SK-N-SH (cell line): ENCODE results near the gene ZDHHC7. TPM values are rescaled to one million over a fixed set of nuclear protein-coding genes. Genes with fewer than 3 reads are reported as not detected.

Experiments
- CHD2 ChIP-seq: fragments of 150-350 bp; IDR thresholded peaks from 2 replicates; pipeline ENCODE4 v1.6.1; 2018; ENCODE audit warnings: low read length; ENCODE audit not compliant: partially characterized antibody
- ELF1 ChIP-seq: IDR thresholded peaks from 2 replicates; pipeline ENCODE4 v1.4.0; 2012
- EP300 ChIP-seq, 2 experiments: IDR thresholded peaks; 2 replicates each; pipeline versions ENCODE4 v1.4.0 to v1.6.1; 2012; ENCODE audit warnings: borderline replicate concordance in 1 of 2, low read depth in 1 of 2, low read length in 1 of 2
- EZH2phosphoT487 ChIP-seq: fragments of 200-600 bp; sonication (generic); IDR thresholded peaks from 2 replicates; pipeline ENCODE4 v1.6.1; 2017; ENCODE audit warnings: low read depth, mixed run types, mild to moderate bottlenecking, antibody characterized with exemption, moderate library complexity, borderline replicate concordance
- FOSL2 ChIP-seq: IDR thresholded peaks from 2 replicates; pipeline ENCODE4 v1.4.0; 2012; ENCODE audit warnings: low read depth, mild to moderate bottlenecking, moderate library complexity, borderline replicate concordance
- FOXJ3 ChIP-seq: sonication (generic); formaldehyde crosslinking; IDR thresholded peaks from 2 replicates; pipeline ENCODE4 v1.5.1; 2020; ENCODE audit warnings: mild to moderate bottlenecking, missing genetic modification reagents
- FOXM1 ChIP-seq: IDR thresholded peaks from 2 replicates; pipeline ENCODE4 v1.4.0; 2012; ENCODE audit warnings: low read depth, mild to moderate bottlenecking
- JUND ChIP-seq: IDR thresholded peaks from 2 replicates; pipeline ENCODE4 v1.4.0; 2012
- NRF1 ChIP-seq: IDR thresholded peaks from 2 replicates; pipeline ENCODE4 v1.6.1; 2012; ENCODE audit warnings: low read depth, mild to moderate bottlenecking, low read length
- POLR2AphosphoS5 ChIP-seq: IDR thresholded peaks from 2 replicates; pipeline ENCODE4 v1.6.1; 2012; ENCODE audit warnings: low read depth, low read length
- RAD21 ChIP-seq: IDR thresholded peaks from 2 replicates; pipeline ENCODE4 v1.6.1; 2012; ENCODE audit warnings: mild to moderate bottlenecking, low read length
- RFX5 ChIP-seq: IDR thresholded peaks from 2 replicates; pipeline ENCODE4 v1.6.1; 2012; ENCODE audit warnings: mild to moderate bottlenecking, improper control_type of control experiment, low read length
- TAF1 ChIP-seq: IDR thresholded peaks from 2 replicates; pipeline ENCODE4 v1.6.1; 2012; ENCODE audit warnings: low read depth, mild to moderate bottlenecking, low read length, moderate library complexity, borderline replicate concordance
- TCF12 ChIP-seq: IDR thresholded peaks from 2 replicates; pipeline ENCODE4 v1.4.0; 2012
- TEAD4 ChIP-seq: IDR thresholded peaks from 2 replicates; pipeline ENCODE4 v1.4.0; 2012; ENCODE audit warnings: mild to moderate bottlenecking, borderline replicate concordance; ENCODE audit not compliant: insufficient read depth
- YY1 ChIP-seq: IDR thresholded peaks from 2 replicates; pipeline ENCODE4 v1.4.0; 2012; ENCODE audit warnings: low read depth, mild to moderate bottlenecking
- polyA plus RNA-seq, 3 experiments: library from polyadenylated mRNA; depleted of rRNA; stranded (reverse); fragments of >200 nt; gene quantifications; 2 replicates each; pipeline ENCODE4 v1.2.3, GENCODE V29; 2012
- TF ChIP-seq, protein P1 (sequence below): fragments of 150-350 bp; IDR thresholded peaks from 2 replicates; pipeline ENCODE4 v1.6.1; 2017; ENCODE audit warnings: antibody characterized with exemption, low read length, low read depth, borderline replicate concordance
- TF ChIP-seq, protein P2 (sequence below): fragments of 150-350 bp; IDR thresholded peaks from 2 replicates; pipeline ENCODE4 v1.6.1; 2016; ENCODE audit warnings: mild to moderate bottlenecking, low read depth, low read length
- TF ChIP-seq, protein P3 (sequence below): IDR thresholded peaks from 2 replicates; pipeline ENCODE4 v1.4.0; 2012; ENCODE audit warnings: low read depth, borderline replicate concordance
- TF ChIP-seq, protein P4 (sequence below): IDR thresholded peaks from 2 replicates; pipeline ENCODE4 v1.6.1; 2012; ENCODE audit warnings: mild to moderate bottlenecking, low read depth, low read length, moderate library complexity
- TF ChIP-seq, protein P5 (sequence below): IDR thresholded peaks from 2 replicates; pipeline ENCODE4 v1.4.0; 2012; ENCODE audit warnings: low read depth, borderline replicate concordance
- TF ChIP-seq, protein P6 (sequence below): IDR thresholded peaks from 2 replicates; pipeline ENCODE4 v1.4.0; 2012; ENCODE audit warnings: low read depth

The ZDHHC7 gene
- polyA plus RNA-seq, 1 of the 3 experiments (the other 2 are of a cell fraction) = 114 TPM

DNA sequence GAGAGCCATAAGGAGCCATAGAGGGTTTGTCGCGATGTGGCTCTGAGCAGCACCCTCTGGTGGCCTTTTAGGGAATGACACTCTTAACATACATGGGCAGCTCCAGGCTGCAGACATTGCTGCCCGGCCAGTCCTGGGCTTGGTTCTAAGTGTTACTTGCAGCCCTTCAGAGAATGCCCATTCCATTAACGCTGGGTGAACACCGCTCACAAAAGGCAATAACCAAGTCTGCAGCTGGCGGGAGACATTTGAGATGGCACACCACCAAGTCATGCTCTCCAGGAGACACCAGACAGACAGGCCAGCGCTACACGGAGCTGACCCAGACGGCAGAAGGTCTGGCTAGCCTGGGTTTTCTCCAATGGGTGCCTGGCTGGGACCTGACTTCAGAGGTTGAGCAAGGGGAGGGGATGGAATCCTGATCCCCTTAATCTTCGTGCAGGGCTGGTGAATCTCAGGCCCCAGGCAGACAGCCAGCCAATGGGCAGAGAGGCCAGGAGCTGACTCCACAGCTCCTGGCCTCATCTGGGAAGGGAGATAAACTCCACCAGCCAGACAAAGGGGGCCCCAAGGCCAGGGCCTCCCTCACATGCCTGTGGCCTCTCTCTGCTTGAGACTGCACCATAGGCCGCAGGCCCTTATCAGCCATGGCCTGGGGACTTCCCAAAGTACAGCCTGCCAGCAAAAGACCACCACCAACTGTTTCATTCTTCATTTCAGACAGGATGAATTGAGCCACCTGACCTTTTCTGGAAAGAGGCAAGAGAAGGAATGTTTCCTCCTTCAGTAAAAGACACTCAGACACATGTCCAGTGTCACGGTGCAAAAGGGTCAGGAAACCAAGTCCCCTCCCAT is 58.8 kb downstream of the ZDHHC7 start (continued):
- TF ChIP-seq, protein P1, sequence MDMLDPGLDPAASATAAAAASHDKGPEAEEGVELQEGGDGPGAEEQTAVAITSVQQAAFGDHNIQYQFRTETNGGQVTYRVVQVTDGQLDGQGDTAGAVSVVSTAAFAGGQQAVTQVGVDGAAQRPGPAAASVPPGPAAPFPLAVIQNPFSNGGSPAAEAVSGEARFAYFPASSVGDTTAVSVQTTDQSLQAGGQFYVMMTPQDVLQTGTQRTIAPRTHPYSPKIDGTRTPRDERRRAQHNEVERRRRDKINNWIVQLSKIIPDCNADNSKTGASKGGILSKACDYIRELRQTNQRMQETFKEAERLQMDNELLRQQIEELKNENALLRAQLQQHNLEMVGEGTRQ = no peak
- TF ChIP-seq, protein P2, sequence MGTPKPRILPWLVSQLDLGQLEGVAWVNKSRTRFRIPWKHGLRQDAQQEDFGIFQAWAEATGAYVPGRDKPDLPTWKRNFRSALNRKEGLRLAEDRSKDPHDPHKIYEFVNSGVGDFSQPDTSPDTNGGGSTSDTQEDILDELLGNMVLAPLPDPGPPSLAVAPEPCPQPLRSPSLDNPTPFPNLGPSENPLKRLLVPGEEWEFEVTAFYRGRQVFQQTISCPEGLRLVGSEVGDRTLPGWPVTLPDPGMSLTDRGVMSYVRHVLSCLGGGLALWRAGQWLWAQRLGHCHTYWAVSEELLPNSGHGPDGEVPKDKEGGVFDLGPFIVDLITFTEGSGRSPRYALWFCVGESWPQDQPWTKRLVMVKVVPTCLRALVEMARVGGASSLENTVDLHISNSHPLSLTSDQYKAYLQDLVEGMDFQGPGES = no peak
- TF ChIP-seq POLR2AphosphoS5 (no peak), EZH2phosphoT487 (no peak), TAF1 (no peak), FOSL2 (no peak), NRF1 (no peak), FOXJ3 (CRISPR knock-in tag) (no peak; the same call in 1 of the 2 replicates), YY1 (no peak), RFX5 (no peak), TEAD4 (no peak), FOXM1 (no peak), EP300 (IDR thresholded peaks at IDR 0.05; ENCODE audit: borderline replicate concordance in 1 of 2, low read depth in 1 of 2, low read length in 1 of 2) (peak in 1 of 2 experiments; percentile 71; a peak in 2 of 4 replicates), JUND (no peak), RAD21 (peak; percentile 82), ELF1 (no peak), CHD2 (peak; percentile 6), TCF12 (peak; percentile 59)
- TF ChIP-seq, protein P3, sequence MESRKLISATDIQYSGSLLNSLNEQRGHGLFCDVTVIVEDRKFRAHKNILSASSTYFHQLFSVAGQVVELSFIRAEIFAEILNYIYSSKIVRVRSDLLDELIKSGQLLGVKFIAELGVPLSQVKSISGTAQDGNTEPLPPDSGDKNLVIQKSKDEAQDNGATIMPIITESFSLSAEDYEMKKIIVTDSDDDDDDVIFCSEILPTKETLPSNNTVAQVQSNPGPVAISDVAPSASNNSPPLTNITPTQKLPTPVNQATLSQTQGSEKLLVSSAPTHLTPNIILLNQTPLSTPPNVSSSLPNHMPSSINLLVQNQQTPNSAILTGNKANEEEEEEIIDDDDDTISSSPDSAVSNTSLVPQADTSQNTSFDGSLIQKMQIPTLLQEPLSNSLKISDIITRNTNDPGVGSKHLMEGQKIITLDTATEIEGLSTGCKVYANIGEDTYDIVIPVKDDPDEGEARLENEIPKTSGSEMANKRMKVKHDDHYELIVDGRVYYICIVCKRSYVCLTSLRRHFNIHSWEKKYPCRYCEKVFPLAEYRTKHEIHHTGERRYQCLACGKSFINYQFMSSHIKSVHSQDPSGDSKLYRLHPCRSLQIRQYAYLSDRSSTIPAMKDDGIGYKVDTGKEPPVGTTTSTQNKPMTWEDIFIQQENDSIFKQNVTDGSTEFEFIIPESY = no peak
- TF ChIP-seq, protein P4, sequence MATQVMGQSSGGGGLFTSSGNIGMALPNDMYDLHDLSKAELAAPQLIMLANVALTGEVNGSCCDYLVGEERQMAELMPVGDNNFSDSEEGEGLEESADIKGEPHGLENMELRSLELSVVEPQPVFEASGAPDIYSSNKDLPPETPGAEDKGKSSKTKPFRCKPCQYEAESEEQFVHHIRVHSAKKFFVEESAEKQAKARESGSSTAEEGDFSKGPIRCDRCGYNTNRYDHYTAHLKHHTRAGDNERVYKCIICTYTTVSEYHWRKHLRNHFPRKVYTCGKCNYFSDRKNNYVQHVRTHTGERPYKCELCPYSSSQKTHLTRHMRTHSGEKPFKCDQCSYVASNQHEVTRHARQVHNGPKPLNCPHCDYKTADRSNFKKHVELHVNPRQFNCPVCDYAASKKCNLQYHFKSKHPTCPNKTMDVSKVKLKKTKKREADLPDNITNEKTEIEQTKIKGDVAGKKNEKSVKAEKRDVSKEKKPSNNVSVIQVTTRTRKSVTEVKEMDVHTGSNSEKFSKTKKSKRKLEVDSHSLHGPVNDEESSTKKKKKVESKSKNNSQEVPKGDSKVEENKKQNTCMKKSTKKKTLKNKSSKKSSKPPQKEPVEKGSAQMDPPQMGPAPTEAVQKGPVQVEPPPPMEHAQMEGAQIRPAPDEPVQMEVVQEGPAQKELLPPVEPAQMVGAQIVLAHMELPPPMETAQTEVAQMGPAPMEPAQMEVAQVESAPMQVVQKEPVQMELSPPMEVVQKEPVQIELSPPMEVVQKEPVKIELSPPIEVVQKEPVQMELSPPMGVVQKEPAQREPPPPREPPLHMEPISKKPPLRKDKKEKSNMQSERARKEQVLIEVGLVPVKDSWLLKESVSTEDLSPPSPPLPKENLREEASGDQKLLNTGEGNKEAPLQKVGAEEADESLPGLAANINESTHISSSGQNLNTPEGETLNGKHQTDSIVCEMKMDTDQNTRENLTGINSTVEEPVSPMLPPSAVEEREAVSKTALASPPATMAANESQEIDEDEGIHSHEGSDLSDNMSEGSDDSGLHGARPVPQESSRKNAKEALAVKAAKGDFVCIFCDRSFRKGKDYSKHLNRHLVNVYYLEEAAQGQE = no peak
- TF ChIP-seq, protein P5, sequence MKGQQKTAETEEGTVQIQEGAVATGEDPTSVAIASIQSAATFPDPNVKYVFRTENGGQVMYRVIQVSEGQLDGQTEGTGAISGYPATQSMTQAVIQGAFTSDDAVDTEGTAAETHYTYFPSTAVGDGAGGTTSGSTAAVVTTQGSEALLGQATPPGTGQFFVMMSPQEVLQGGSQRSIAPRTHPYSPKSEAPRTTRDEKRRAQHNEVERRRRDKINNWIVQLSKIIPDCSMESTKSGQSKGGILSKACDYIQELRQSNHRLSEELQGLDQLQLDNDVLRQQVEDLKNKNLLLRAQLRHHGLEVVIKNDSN = no peak
- TF ChIP-seq, protein P6, sequence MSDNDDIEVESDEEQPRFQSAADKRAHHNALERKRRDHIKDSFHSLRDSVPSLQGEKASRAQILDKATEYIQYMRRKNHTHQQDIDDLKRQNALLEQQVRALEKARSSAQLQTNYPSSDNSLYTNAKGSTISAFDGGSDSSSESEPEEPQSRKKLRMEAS = no peak
- TF ChIP-seq, all 33 proteins: peak for 10
